CD14-positive monocyte (primary cell): ENCODE data around the gene ELF4. TPM values are rescaled to one million over a fixed set of nuclear protein-coding genes. Genes with fewer than 3 reads are reported as not detected.

Experiments used
- DNase-seq, 3 donors: peaks; one replicate each; pipeline ENCODE4 v3.0.0-alpha.2; 2011 to 2022
- H2AFZ ChIP-seq: 2 replicates; pipeline ENCODE4 v1.6.0; 2012; ENCODE audit warnings: mild to moderate bottlenecking, low read depth, low read length, inconsistent platforms; ENCODE audit not compliant: insufficient read depth, poor library complexity, severe bottlenecking
- H3K27ac ChIP-seq, 2 donors: 1 replicate in 1 of 2; 2 replicates in 1 of 2; pipeline ENCODE4 v1.5.1; 2012 to 2013; ENCODE audit warnings: low read length in 2 of 2, control low read depth in 1 of 2, inconsistent platforms in 1 of 2, low read depth in 1 of 2, mild to moderate bottlenecking in 1 of 2
- H3K27me3 ChIP-seq, 2 donors: one replicate each; pipeline versions ENCODE4 v1.6.0 to v1.6.1; 2011 to 2013; ENCODE audit warnings: low read length in 2 of 2; ENCODE audit not compliant: control insufficient read depth in 2 of 2, insufficient read depth in 2 of 2
- H3K36me3 ChIP-seq, 2 donors: replicated peaks in 1 of 2; 1 replicate in 1 of 2; 2 replicates in 1 of 2; pipeline versions ENCODE4 v1.5.1 to v1.6.1; 2012 to 2013; ENCODE audit warnings: low read length in 2 of 2, control low read depth in 1 of 2, inconsistent platforms in 1 of 2, mild to moderate bottlenecking in 1 of 2; ENCODE audit not compliant: insufficient read depth in 2 of 2, control insufficient read depth in 1 of 2
- H3K4me1 ChIP-seq, 2 donors: 1 replicate in 1 of 2; 2 replicates in 1 of 2; pipeline versions ENCODE4 v1.5.1 to v1.6.1; 2012 to 2013; ENCODE audit warnings: low read length in 2 of 2, control low read depth in 1 of 2, inconsistent platforms in 1 of 2, mild to moderate bottlenecking in 1 of 2, moderate library complexity in 1 of 2; ENCODE audit not compliant: insufficient read depth in 2 of 2, control insufficient read depth in 1 of 2
- H3K4me2 ChIP-seq: replicated peaks from 2 replicates; pipeline ENCODE3; 2012; ENCODE audit warnings: low read length, moderate library complexity, mild to moderate bottlenecking; ENCODE audit not compliant: poor library complexity, severe bottlenecking; ENCODE audit errors: extremely low read depth
- H3K4me3 ChIP-seq, 3 experiments: fragments of 200-600 bp in 1 of 3; sonication (generic) in 1 of 3; replicated peaks in 1 of 3; 1 replicate in 2 of 3; 2 replicates in 1 of 3; pipeline ENCODE4 v1.5.1; 2011 to 2013; ENCODE audit warnings: low read length in 3 of 3, mild to moderate bottlenecking in 3 of 3, control low read depth in 2 of 3, low read depth in 2 of 3, inconsistent platforms in 1 of 3, moderate library complexity in 1 of 3
- H3K79me2 ChIP-seq: 2 replicates; pipeline ENCODE4 v1.6.0; 2012; ENCODE audit warnings: mild to moderate bottlenecking, control low read depth, inconsistent platforms, low read length, moderate library complexity; ENCODE audit not compliant: insufficient read depth
- H3K9ac ChIP-seq: 2 replicates; pipeline ENCODE4 v1.6.0; 2017; ENCODE audit warnings: low read length, mild to moderate bottlenecking; ENCODE audit not compliant: insufficient read depth, poor library complexity, severe bottlenecking
- H3K9me3 ChIP-seq, 2 donors: replicated peaks in 1 of 2; 1 replicate in 1 of 2; 2 replicates in 1 of 2; pipeline versions ENCODE4 v1.5.1 to v1.6.1; 2012 to 2013; ENCODE audit warnings: low read length in 2 of 2, control low read depth in 1 of 2; ENCODE audit not compliant: control insufficient read depth in 1 of 2, insufficient read depth in 1 of 2
- H4K20me1 ChIP-seq: 2 replicates; pipeline ENCODE4 v1.6.0; 2012; ENCODE audit warnings: mild to moderate bottlenecking, low read length, control low read depth, moderate library complexity; ENCODE audit not compliant: insufficient read depth
- H3K27ac Mint-ChIP-seq, 7 donors: one replicate each; pipeline ENCODE4 v1.8.0; 2020; ENCODE audit warnings: mild to moderate bottlenecking in 7 of 7, mixed read lengths in 7 of 7, moderate library complexity in 6 of 7, inconsistent platforms in 2 of 7
- H3K27me3 Mint-ChIP-seq, 3 donors: one replicate each; pipeline ENCODE4 v1.8.0; 2021 to 2022; ENCODE audit warnings: low read depth in 3 of 3, mild to moderate bottlenecking in 3 of 3, mixed read lengths in 3 of 3, moderate library complexity in 3 of 3, inconsistent platforms in 1 of 3
- H3K36me3 Mint-ChIP-seq, 2 donors: one replicate each; pipeline ENCODE4 v1.8.0; 2020; ENCODE audit warnings: mixed read lengths in 2 of 2, inconsistent platforms in 1 of 2, mild to moderate bottlenecking in 1 of 2
- H3K4me1 Mint-ChIP-seq: one replicate; pipeline ENCODE4 v1.8.0; 2020; ENCODE audit warnings: mild to moderate bottlenecking, mixed read lengths
- H3K4me3 Mint-ChIP-seq, 2 donors: one replicate each; pipeline ENCODE4 v1.8.0; 2020; ENCODE audit warnings: mild to moderate bottlenecking in 2 of 2, mixed read lengths in 2 of 2, moderate library complexity in 1 of 2
- H3K9me3 Mint-ChIP-seq, 7 donors: one replicate each; pipeline ENCODE4 v1.8.0; 2020 to 2022; ENCODE audit warnings: mixed read lengths in 7 of 7, mild to moderate bottlenecking in 6 of 7, moderate library complexity in 6 of 7, inconsistent platforms in 2 of 7
- CTCF ChIP-seq: fragments of 200-600 bp; IDR thresholded peaks from one replicate; pipeline ENCODE4 v1.8.0; 2022; ENCODE audit warnings: antibody characterized with exemption, mild to moderate bottlenecking
- WGBS: methylation state at CpG from one replicate; pipeline ENCODE4 v1.1.5; 2013; ENCODE audit warnings: missing lambda C conversion rate; ENCODE audit not compliant: insufficient coverage; 5-methylcytosine and 5-hydroxymethylcytosine counted together
- intact Hi-C, 2 donors: fragments of 100-400 bp; cut with micrococcal nuclease; formaldehyde crosslinking; loops; one replicate each; pipeline versions ENCODE4 v1.15.0 to v1.15.1; 2023
- polyA plus RNA-seq, 3 donors: library from polyadenylated mRNA; depleted of rRNA in 1 of 3; unstranded in 2 of 3; stranded (reverse) in 1 of 3; fragments of 300-500 nt in 2 of 3; fragments of >200 nt in 1 of 3; fragmentation: Illumina TruSeq in 2 of 3; gene quantifications; 1 replicate in 2 of 3; 2 replicates in 1 of 3; pipeline ENCODE4 v1.2.3, GENCODE V29; 2012 to 2021

ELF4 gene
- polyA plus RNA-seq, 3 donors, result 10.4 to 68.6 (median 20.5) TPM

- H3K36me3 ChIP-seq, result peaks cover 11% of the 10 kb centered on the region in 2 donors
- H3K27ac Mint-ChIP-seq, result peak overlapping the region; percentile 89 to 94 (median 93)
- intact Hi-C loops, result loop anchor here (5.0 kb wide), 3 partner anchors 40 to 110 kb away; partner anchors contain the start of gene AIFM1 (in 1 of the 2)
- H3K36me3 Mint-ChIP-seq, result peaks cover 14 to 23% of the 10 kb centered on the region in 2 donors
- no peak overlapping the region for H2AFZ ChIP-seq
- peaks cover 0 to 3% (median 0%) of the 10 kb centered on the region in 3 donors for H3K27me3 Mint-ChIP-seq
- H3K79me2 ChIP-seq, result peaks cover 79% of the 10 kb centered on the region
- H3K4me3 Mint-ChIP-seq, result peak overlapping the region; percentile 70 to 77
- peaks cover 71 to 73% of the 10 kb centered on the region in 2 donors for H3K4me1 ChIP-seq
- H3K4me3 ChIP-seq, result peak overlapping the region in 2 of 3 experiments; percentile 21 to 61
- peak; percentile 73 to 79 (median 73) for DNase-seq
- H4K20me1 ChIP-seq, result peaks cover 46% of the 10 kb centered on the region
- peak; percentile 47 for TF ChIP-seq CTCF
- no peaks in the 10 kb centered on the region for H3K27me3 ChIP-seq
- no peaks in the 10 kb centered on the region for H3K9me3 ChIP-seq
- H3K27ac ChIP-seq, result peak overlapping the region; percentile 94
- WGBS, result 0% methylated on average over 3 of the region's 28 CpGs
- H3K4me1 Mint-ChIP-seq, result peaks cover 67% of the 10 kb centered on the region
- peak overlapping the region; percentile 73 for H3K4me2 ChIP-seq
- H3K9ac ChIP-seq, result peak overlapping the region; percentile 57
- peaks cover 0 to 2% (median 0%) of the 10 kb centered on the region in 7 donors for H3K9me3 Mint-ChIP-seq
Observed at GRCh38 chrX:130082244-130083106, 27.8 kb downstream of the ELF4 start.

GRCh38 chrX:130081421-130082045 is 28.8 kb downstream of the ELF4 start:
- Histone ChIP-seq H3K4me3 (peak overlapping the region in 2 of 3 experiments; percentile 14 to 61), H3K4me2 (peak overlapping the region; percentile 73), H3K79me2 (peaks cover 78% of the 10 kb centered on the region), H3K9me3 (no peaks in the 10 kb centered on the region), H2AFZ (no peak overlapping the region), H4K20me1 (peaks cover 48% of the 10 kb centered on the region), H3K4me1 (peaks cover 62 to 64% of the 10 kb centered on the region in 2 donors), H3K27me3 (no peaks in the 10 kb centered on the region), H3K27ac (peak overlapping the region; percentile 94), H3K9ac (peak overlapping the region; percentile 57), H3K36me3 (peaks cover 13 to 20% of the 10 kb centered on the region in 2 donors)
- Mint-ChIP-seq H3K4me1 (peaks cover 60% of the 10 kb centered on the region), H3K27me3 (peaks cover 0 to 3% (median 0%) of the 10 kb centered on the region in 3 donors), H3K36me3 (peaks cover 17 to 29% of the 10 kb centered on the region in 2 donors), H3K9me3 (peaks cover 0 to 2% (median 0%) of the 10 kb centered on the region in 7 donors), H3K27ac (peak overlapping the region; percentile 89 to 94 (median 93)), H3K4me3 (peak overlapping the region; percentile 69 to 77)
- no peak for TF ChIP-seq CTCF
- no peak for DNase-seq
- intact Hi-C loops, result loop anchor here (2.0 to 5.0 kb wide), 4 partner anchors 39 to 111 kb away; partner anchors contain the start of gene AIFM1 (in 1 of the 2)
- 20% methylated on average over 2 of the region's 12 CpGs for WGBS
